Measurements from ENCODE around the gene PRKCH.

Gene PRKCH

DNA sequence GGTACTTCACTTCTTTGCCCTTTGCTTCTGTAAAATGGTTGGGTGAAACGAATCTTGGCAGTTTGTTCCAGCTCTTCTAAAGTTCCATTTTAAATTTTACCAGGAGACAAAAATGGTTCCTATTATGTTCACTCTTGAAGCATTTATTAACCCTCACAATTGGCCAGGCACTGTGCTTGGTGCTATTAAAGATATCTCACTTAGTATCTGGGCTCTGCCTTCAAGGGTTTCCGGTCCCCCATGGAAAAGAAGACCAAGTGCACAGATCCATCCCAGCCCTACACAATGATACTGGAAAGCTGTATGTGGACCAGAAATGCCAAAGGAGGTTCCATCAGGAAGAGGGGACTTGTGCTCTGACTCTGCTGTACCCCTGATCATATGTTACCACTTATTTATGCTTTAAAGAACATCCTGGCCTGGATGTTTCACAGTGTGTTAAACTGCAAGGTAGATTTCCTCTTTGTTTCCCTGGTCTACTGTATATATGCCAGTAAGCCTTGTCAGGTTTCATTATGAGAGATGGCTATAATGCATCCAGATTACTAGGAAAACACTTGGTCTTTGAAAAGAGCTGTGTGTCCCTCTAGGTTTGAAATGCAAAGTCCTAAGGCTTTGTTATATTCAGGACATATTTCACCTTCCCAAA is 154.8 kb downstream of the PRKCH start:
- no peak for DNase-seq

DNA sequence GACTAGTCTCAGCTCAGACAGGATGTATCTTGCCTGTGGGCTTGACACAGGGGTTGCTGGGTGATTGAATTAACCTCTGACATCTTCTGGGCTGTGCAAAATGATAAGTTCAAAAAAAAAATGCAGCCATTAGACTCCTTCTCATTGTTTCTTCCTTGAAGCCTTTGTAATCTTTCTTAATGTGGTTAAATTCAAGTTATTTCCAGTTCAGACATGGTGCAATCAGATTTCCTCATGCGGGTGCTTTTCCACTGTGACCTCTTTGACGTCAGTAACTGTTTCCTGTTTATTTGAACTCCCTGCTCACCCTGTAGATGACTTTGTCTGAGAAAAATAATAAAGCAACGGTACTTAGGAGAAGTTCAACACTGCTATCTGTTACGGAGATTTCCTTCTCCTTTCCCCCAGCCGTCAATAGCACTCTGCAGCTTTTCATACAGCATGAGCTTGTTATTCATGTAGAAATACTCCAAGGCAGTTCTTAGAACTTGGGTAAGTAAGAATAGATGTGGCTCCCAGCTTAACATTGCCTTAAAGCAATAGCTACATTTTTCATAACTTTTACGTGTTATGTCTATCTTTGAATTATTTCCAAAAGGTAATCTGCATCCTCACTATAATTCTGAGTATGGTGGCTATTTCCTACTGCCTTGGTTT is 155.5 kb downstream of the PRKCH start:
- peak; percentile 39 to 97 (median 64) for DNase-seq

DNA sequence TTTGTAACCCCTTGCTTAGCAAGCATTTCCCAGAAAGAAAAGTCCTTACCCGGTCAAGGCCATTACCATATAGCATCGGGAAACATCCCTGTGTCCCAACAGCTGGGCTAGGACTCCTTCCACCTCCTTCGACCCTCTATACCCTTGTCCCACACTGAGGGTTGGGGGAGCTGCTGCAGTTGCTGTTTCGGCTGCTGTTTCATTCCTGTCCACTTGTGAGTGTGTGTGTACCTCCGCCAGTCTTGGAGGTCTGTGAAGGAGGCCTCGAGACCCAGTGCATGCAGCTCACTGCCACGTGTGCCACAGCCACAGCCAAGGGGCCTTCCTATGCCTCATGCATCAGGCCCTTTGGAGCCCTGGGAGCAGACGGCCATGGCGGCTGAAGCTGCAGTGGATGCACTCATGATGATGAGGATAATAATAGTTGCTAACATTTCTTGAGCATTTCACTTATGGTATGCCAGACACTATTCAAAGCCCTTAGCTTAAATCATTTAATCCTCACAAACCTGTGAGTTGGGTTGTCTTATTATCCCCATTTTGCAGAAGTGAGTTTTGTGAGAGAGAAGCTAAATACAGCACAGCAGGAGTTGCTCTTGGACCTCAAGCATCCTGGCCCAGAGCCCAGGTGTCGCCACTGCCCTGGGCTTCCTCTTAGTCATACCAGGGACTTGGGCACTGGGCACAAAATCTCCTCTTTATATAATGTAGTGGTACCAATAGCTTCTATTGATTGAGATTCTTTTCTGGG is 156.5 kb downstream of the PRKCH start:
- peak in 2 of 5 donors; percentile 14 to 60 for DNase-seq

GRCh38 chr14:61478971-61479473 is 157.6 kb downstream of the PRKCH start:
- DNase-seq = peak in 1 of 5 donors; percentile 64

- DNase-seq = no peak
These were observed 158.5 kb downstream of the PRKCH start for GRCh38 chr14:61479746-61480502.

- no peak for DNase-seq
These were observed 159.4 kb downstream of the PRKCH start for GRCh38 chr14:61480704-61481285.

GRCh38 chr14:61481701-61482100 is 160.3 kb downstream of the PRKCH start:
- DNase-seq = no peak

GRCh38 chr14:61482348-61483206 is 161.2 kb downstream of the PRKCH start:
- DNase-seq = no peak

GRCh38 chr14:61483476-61483875 is 162.1 kb downstream of the PRKCH start:
- DNase-seq = no peak

DNA sequence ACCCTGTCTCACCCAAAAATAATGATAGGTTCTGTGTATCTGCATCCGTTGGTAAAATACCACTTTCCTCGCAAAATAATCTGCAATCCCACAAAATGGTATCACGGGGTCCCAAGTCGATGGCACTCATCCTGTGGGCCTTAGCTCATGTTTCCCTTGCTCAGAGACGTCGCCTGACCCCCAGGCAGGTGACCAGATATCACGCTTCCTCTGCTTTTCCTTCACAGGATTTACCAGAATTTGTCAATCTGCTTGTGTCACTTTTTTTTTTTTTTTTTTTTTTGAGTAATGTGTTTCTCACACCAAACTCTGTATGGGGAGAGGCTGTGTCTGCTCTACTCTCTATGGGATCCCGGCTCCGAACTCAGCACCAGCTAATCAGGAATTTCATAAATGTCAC is 162.7 kb downstream of the PRKCH start:
- no peak for DNase-seq

- no peak for DNase-seq
These were observed 163.6 kb downstream of the PRKCH start for GRCh38 chr14:61484826-61485584.

- no peak for DNase-seq
These were observed 164.3 kb downstream of the PRKCH start for GRCh38 chr14:61485661-61486060.

- no peak for DNase-seq
These were observed 165.6 kb downstream of the PRKCH start for GRCh38 chr14:61486930-61487495.

DNA sequence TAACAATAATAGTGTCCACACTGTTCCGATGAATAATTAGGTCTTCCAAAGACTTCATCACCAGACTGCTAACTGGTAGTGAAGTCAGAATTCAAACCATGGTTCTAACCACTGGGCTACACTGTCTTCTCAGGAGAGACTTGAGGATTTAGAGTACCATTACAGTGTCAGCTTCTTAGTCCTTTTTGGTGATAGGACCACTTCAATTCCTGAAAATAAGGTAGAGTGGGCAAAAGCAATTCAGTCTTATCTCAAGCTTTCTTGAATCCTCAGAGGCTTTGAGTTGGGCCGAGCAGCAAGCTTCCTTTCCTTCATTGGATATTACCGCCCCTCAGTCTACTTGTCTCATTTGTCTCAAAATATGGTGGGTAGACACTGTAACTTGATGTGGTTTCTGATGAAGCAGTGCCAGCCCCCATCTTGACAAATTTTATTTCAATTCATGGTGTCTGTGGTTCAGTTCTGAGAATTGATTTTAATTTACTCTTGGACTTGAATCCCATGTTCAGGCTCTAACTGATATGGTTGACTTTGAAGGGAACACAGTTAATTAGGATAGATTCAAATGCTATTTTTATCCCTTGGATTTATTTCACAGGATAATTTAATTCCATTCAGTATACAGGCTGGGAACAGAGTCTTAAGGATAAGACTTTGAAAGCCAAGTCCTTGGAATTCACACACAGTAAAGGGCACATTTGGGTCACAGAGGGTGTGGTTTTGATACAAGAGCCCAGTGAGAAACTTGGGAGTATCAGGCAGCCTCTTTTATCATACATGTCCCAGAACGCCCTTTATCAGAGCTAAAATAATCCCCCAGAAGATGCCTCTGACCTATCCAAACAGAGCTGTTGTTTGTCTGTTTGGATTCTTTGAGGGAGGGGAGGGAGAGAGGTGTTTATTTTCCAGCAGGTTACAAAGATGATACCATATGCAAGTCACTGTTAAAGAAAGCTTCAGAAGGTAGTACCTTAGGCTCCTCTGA is 167.3 kb downstream of the PRKCH start:
- no peak for DNase-seq

GRCh38 chr14:61489512-61489911 is 168.1 kb downstream of the PRKCH start:
- DNase-seq = no peak

- DNase-seq = no peak
These were observed 168.6 kb downstream of the PRKCH start for GRCh38 chr14:61489932-61490331.

GRCh38 chr14:61491224-61491623 is 169.8 kb downstream of the PRKCH start:
- no peak for DNase-seq

GRCh38 chr14:61491876-61492434 is 170.6 kb downstream of the PRKCH start:
- DNase-seq = no peak

DNA sequence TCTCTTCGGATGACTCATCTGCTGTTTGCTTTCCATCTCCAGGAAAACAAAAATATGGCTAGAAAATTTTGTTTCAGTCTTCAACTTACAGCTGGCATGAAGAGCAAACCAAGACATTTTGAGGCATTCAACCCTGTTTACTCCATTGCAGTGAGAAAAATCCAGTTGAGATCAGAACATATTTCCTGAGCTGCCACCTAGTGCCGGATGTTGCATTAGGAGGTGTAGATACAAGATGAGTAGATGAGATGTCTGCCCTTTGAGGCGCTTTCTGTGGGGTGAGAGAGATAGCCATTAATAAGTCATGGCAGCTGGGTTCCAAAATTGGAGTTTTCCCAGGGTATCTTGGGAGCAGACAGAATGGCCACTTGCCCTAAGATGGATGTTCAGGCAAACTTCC is 171.1 kb downstream of the PRKCH start:
- DNase-seq = no peak

All from T-helper 1 cell (primary cell).